ENCODE data around the gene ZSWIM8.

The ZSWIM8 gene

GRCh38 chr10:73772281-73773151 lies 12.9 kb upstream of the ZSWIM8 start:
- Histone ChIP-seq H3K9ac (ENCODE audit: low read length in 5 of 5) (peak overlapping the region; percentile 33 to 93 (median 87)), H3K27me3 (ENCODE audit: control insufficient read depth in 5 of 5, insufficient read depth in 4 of 5, low read length in 5 of 5) (no peaks in the 10 kb centered on the region), H3K4me3 (ENCODE audit: low read depth in 1 of 5, low read length in 5 of 5) (peak overlapping the region; percentile 88 to 94 (median 90)), H3K4me1 (ENCODE audit: control insufficient read depth in 5 of 5, insufficient read depth in 5 of 5, low read length in 5 of 5) (peaks cover 10 to 39% (median 33%) of the 10 kb centered on the region in 5 donors), H3K27ac (ENCODE audit: low read depth, low read length) (peak overlapping the region; percentile 95), H3K36me3 (ENCODE audit: control insufficient read depth in 5 of 5, insufficient read depth in 5 of 5, low read length in 5 of 5) (peaks cover 13 to 59% (median 48%) of the 10 kb centered on the region in 5 donors), H3K9me3 (ENCODE audit: control insufficient read depth in 5 of 5, low read length in 5 of 5) (no peaks in the 10 kb centered on the region)

- peaks cover 10 to 39% (median 33%) of the 10 kb centered on the region in 5 donors for H3K4me1 ChIP-seq (ENCODE audit: control insufficient read depth in 5 of 5, insufficient read depth in 5 of 5, low read length in 5 of 5)
- no peaks in the 10 kb centered on the region for H3K9me3 ChIP-seq (ENCODE audit: control insufficient read depth in 5 of 5, low read length in 5 of 5)
- peaks cover 13 to 59% (median 40%) of the 10 kb centered on the region in 5 donors for H3K36me3 ChIP-seq (ENCODE audit: control insufficient read depth in 5 of 5, insufficient read depth in 5 of 5, low read length in 5 of 5)
- H3K27me3 ChIP-seq (ENCODE audit: control insufficient read depth in 5 of 5, insufficient read depth in 4 of 5, low read length in 5 of 5), result no peaks in the 10 kb centered on the region
- peak overlapping the region; percentile 88 to 94 (median 90) for H3K4me3 ChIP-seq (ENCODE audit: low read depth in 1 of 5, low read length in 5 of 5)
- peak overlapping the region; percentile 95 for H3K27ac ChIP-seq (ENCODE audit: low read depth, low read length)
- H3K9ac ChIP-seq (ENCODE audit: low read length in 5 of 5), result peak overlapping the region; percentile 33 to 93 (median 87)
These were observed 12.1 kb upstream of the ZSWIM8 start for GRCh38 chr10:73773152-73773879.

DNA sequence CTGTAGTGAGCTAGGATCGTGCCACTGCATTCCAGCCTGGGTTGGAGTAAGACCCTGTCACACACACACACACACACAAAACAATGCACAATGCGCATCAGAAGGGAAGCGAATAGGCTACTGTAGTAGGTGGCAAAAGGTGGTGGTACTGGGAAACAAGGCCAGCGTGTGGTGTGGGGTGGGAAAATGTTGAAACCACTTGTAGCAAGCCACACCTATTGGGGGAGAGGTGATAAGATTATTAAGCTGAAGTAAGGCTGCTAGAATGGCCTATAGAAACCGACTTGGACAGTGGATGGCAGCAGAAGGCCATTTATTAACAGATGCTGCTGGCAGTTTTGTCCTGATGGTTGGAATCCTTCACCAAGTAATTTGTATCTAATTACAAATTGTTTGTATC lies 10.8 kb upstream of the ZSWIM8 start:
- peaks cover 10 to 39% (median 34%) of the 10 kb centered on the region in 5 donors for H3K4me1 ChIP-seq (ENCODE audit: control insufficient read depth in 5 of 5, insufficient read depth in 5 of 5, low read length in 5 of 5)
- no peak overlapping the region for H3K27ac ChIP-seq (ENCODE audit: low read depth, low read length)
- H3K9me3 ChIP-seq (ENCODE audit: control insufficient read depth in 5 of 5, low read length in 5 of 5), result no peaks in the 10 kb centered on the region
- H3K9ac ChIP-seq (ENCODE audit: low read length in 5 of 5), result peak overlapping the region; percentile 11 to 48 (median 26)
- no peaks in the 10 kb centered on the region for H3K27me3 ChIP-seq (ENCODE audit: control insufficient read depth in 5 of 5, insufficient read depth in 4 of 5, low read length in 5 of 5)
- H3K4me3 ChIP-seq (ENCODE audit: low read depth in 1 of 5, low read length in 5 of 5), result peak overlapping the region in 3 of 5 donors; percentile 39 to 93 (median 48)
- peaks cover 13 to 51% (median 33%) of the 10 kb centered on the region in 5 donors for H3K36me3 ChIP-seq (ENCODE audit: control insufficient read depth in 5 of 5, insufficient read depth in 5 of 5, low read length in 5 of 5)

- H3K4me3 ChIP-seq (ENCODE audit: low read depth in 1 of 5, low read length in 5 of 5), result no peak overlapping the region
- no peaks in the 10 kb centered on the region for H3K9me3 ChIP-seq (ENCODE audit: control insufficient read depth in 5 of 5, low read length in 5 of 5)
- H3K27ac ChIP-seq (ENCODE audit: low read depth, low read length), result no peak overlapping the region
- no peaks in the 10 kb centered on the region for H3K27me3 ChIP-seq (ENCODE audit: control insufficient read depth in 5 of 5, insufficient read depth in 4 of 5, low read length in 5 of 5)
- peaks cover 11 to 51% (median 39%) of the 10 kb centered on the region in 5 donors for H3K4me1 ChIP-seq (ENCODE audit: control insufficient read depth in 5 of 5, insufficient read depth in 5 of 5, low read length in 5 of 5)
- H3K36me3 ChIP-seq (ENCODE audit: control insufficient read depth in 5 of 5, insufficient read depth in 5 of 5, low read length in 5 of 5), result peaks cover 4 to 36% (median 18%) of the 10 kb centered on the region in 5 donors
- no peak overlapping the region for H3K9ac ChIP-seq (ENCODE audit: low read length in 5 of 5)
These were observed 6.4 kb upstream of the ZSWIM8 start for GRCh38 chr10:73779018-73779417.

GRCh38 chr10:73779539-73780197 lies 5.7 kb upstream of the ZSWIM8 start:
- Histone ChIP-seq H3K4me1 (ENCODE audit: control insufficient read depth in 5 of 5, insufficient read depth in 5 of 5, low read length in 5 of 5) (peaks cover 9 to 45% (median 34%) of the 10 kb centered on the region in 5 donors), H3K27me3 (ENCODE audit: control insufficient read depth in 5 of 5, insufficient read depth in 4 of 5, low read length in 5 of 5) (no peaks in the 10 kb centered on the region), H3K9ac (ENCODE audit: low read length in 5 of 5) (no peak overlapping the region), H3K36me3 (ENCODE audit: control insufficient read depth in 5 of 5, insufficient read depth in 5 of 5, low read length in 5 of 5) (peaks cover 4 to 34% (median 18%) of the 10 kb centered on the region in 5 donors), H3K27ac (ENCODE audit: low read depth, low read length) (no peak overlapping the region), H3K4me3 (ENCODE audit: low read depth in 1 of 5, low read length in 5 of 5) (no peak overlapping the region), H3K9me3 (ENCODE audit: control insufficient read depth in 5 of 5, low read length in 5 of 5) (no peaks in the 10 kb centered on the region)

- no peak overlapping the region for H3K27ac ChIP-seq (ENCODE audit: low read depth, low read length)
- H3K27me3 ChIP-seq (ENCODE audit: control insufficient read depth in 5 of 5, insufficient read depth in 4 of 5, low read length in 5 of 5), result no peaks in the 10 kb centered on the region
- no peak overlapping the region for H3K4me3 ChIP-seq (ENCODE audit: low read depth in 1 of 5, low read length in 5 of 5)
- peaks cover 7 to 43% (median 33%) of the 10 kb centered on the region in 5 donors for H3K4me1 ChIP-seq (ENCODE audit: control insufficient read depth in 5 of 5, insufficient read depth in 5 of 5, low read length in 5 of 5)
- H3K9me3 ChIP-seq (ENCODE audit: control insufficient read depth in 5 of 5, low read length in 5 of 5), result no peaks in the 10 kb centered on the region
- H3K9ac ChIP-seq (ENCODE audit: low read length in 5 of 5), result no peak overlapping the region
- peaks cover 4 to 28% (median 18%) of the 10 kb centered on the region in 5 donors for H3K36me3 ChIP-seq (ENCODE audit: control insufficient read depth in 5 of 5, insufficient read depth in 5 of 5, low read length in 5 of 5)
These were observed 5.1 kb upstream of the ZSWIM8 start for GRCh38 chr10:73780301-73780700.

DNA sequence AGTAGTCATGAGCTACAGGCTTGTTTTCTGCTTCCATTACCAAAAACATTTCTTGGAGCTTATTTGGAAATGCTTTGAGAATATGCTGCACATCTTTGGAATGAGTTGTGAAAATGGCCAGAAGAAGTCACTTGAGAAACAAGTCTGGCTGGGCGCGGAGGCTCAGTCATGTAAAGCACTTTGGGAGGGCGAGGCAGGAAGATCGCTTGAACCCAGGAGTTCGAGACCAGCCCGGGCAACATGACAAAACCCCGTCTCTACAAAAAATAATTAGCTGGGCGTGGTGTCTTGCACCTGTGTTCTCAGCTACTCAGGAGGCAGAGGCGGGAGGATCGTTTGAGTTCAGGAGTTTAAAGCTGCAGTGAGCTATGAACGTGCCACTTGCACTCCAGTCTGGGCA lies 4.4 kb upstream of the ZSWIM8 start:
- peaks cover 4 to 22% (median 11%) of the 10 kb centered on the region in 5 donors for H3K36me3 ChIP-seq (ENCODE audit: control insufficient read depth in 5 of 5, insufficient read depth in 5 of 5, low read length in 5 of 5)
- peak overlapping the region; percentile 82 to 96 (median 88) for H3K4me3 ChIP-seq (ENCODE audit: low read depth in 1 of 5, low read length in 5 of 5)
- no peaks in the 10 kb centered on the region for H3K9me3 ChIP-seq (ENCODE audit: control insufficient read depth in 5 of 5, low read length in 5 of 5)
- H3K9ac ChIP-seq (ENCODE audit: low read length in 5 of 5), result peak overlapping the region in 4 of 5 donors; percentile 88 to 96 (median 92)
- H3K27ac ChIP-seq (ENCODE audit: low read depth, low read length), result peak overlapping the region; percentile 3
- peaks cover 7 to 44% (median 33%) of the 10 kb centered on the region in 5 donors for H3K4me1 ChIP-seq (ENCODE audit: control insufficient read depth in 5 of 5, insufficient read depth in 5 of 5, low read length in 5 of 5)
- no peaks in the 10 kb centered on the region for H3K27me3 ChIP-seq (ENCODE audit: control insufficient read depth in 5 of 5, insufficient read depth in 4 of 5, low read length in 5 of 5)

GRCh38 chr10:73781548-73781878 lies 3.9 kb upstream of the ZSWIM8 start:
- peak overlapping the region; percentile 82 to 96 (median 88) for H3K4me3 ChIP-seq (ENCODE audit: low read depth in 1 of 5, low read length in 5 of 5)
- no peaks in the 10 kb centered on the region for H3K27me3 ChIP-seq (ENCODE audit: control insufficient read depth in 5 of 5, insufficient read depth in 4 of 5, low read length in 5 of 5)
- H3K4me1 ChIP-seq (ENCODE audit: control insufficient read depth in 5 of 5, insufficient read depth in 5 of 5, low read length in 5 of 5), result peaks cover 10 to 50% (median 38%) of the 10 kb centered on the region in 5 donors
- H3K27ac ChIP-seq (ENCODE audit: low read depth, low read length), result peak overlapping the region; percentile 86
- peaks cover 4 to 19% (median 11%) of the 10 kb centered on the region in 5 donors for H3K36me3 ChIP-seq (ENCODE audit: control insufficient read depth in 5 of 5, insufficient read depth in 5 of 5, low read length in 5 of 5)
- H3K9ac ChIP-seq (ENCODE audit: low read length in 5 of 5), result peak overlapping the region; percentile 32 to 96 (median 92)
- H3K9me3 ChIP-seq (ENCODE audit: control insufficient read depth in 5 of 5, low read length in 5 of 5), result no peaks in the 10 kb centered on the region

GRCh38 chr10:73781879-73782748 lies 3.3 kb upstream of the ZSWIM8 start, which contains the start of gene CHCHD1:
TSS of gene CHCHD1 (plus strand) at chr10:73782048. CDS start at chr10:73782076, 28 bp downstream.
- Histone ChIP-seq H3K4me3 (ENCODE audit: low read depth in 1 of 5, low read length in 5 of 5) (peak within 1 kb of the TSS; percentile 85 to 98 (median 94)), H3K4me1 (ENCODE audit: control insufficient read depth in 5 of 5, insufficient read depth in 5 of 5, low read length in 5 of 5) (peaks cover 12 to 56% (median 44%) of the 10 kb centered on the region in 5 donors), H3K9ac (ENCODE audit: low read length in 5 of 5) (peak within 1 kb of the TSS; percentile 88 to 96 (median 93)), H3K36me3 (ENCODE audit: control insufficient read depth in 5 of 5, insufficient read depth in 5 of 5, low read length in 5 of 5) (peaks cover 4 to 17% (median 9%) of the 10 kb centered on the region in 5 donors), H3K9me3 (ENCODE audit: control insufficient read depth in 5 of 5, low read length in 5 of 5) (no peaks in the 10 kb centered on the region), H3K27ac (ENCODE audit: low read depth, low read length) (peak within 1 kb of the TSS; percentile 86), H3K27me3 (ENCODE audit: control insufficient read depth in 5 of 5, insufficient read depth in 4 of 5, low read length in 5 of 5) (no peaks in the 10 kb centered on the region)

All from subcutaneous abdominal adipose tissue (tissue), 5 donors.